Stomach (tissue), 9 donors: ENCODE data around the gene ETS1. TPM values are rescaled to one million over a fixed set of nuclear protein-coding genes. Genes with fewer than 3 reads are reported as not detected.
A peak's percentile ranks its signal among the peaks of the same experiment; 100 is the strongest.

Experiments
- DNase-seq, 2 donors: peaks; one replicate each; pipeline versions ENCODE4 v3.0.0 to v3.0.0-alpha.2; 2013 to 2019
- H3K27ac ChIP-seq, 5 donors: fragments of 200-600 bp in 4 of 5; sonication (generic) in 4 of 5; one replicate each; pipeline ENCODE4 v1.5.1; 2013 to 2019; ENCODE audit warnings: mild to moderate bottlenecking in 1 of 5, moderate library complexity in 1 of 5
- H3K27me3 ChIP-seq, 3 donors: fragments of 200-600 bp; sonication (generic); one replicate each; pipeline ENCODE4 v1.5.1; 2017 to 2019; ENCODE audit warnings: mixed run types in 1 of 3
- H3K36me3 ChIP-seq, 4 donors: fragments of 200-600 bp; sonication (generic); 1 replicate in 3 of 4; 2 replicates in 1 of 4; pipeline ENCODE4 v1.5.1; 2016 to 2019
- H3K4me1 ChIP-seq, 4 donors: fragments of 200-600 bp; sonication (generic); one replicate each; pipeline ENCODE4 v1.5.1; 2016 to 2019
- H3K4me3 ChIP-seq, 4 donors: fragments of 200-600 bp; sonication (generic) in 3 of 4; one replicate each; pipeline ENCODE4 v1.5.1; 2016 to 2019; ENCODE audit warnings: mild to moderate bottlenecking in 1 of 4
- H3K9me3 ChIP-seq, 4 donors: fragments of 200-600 bp; sonication (generic); one replicate each; pipeline ENCODE4 v1.5.1; 2016 to 2019
- CTCF ChIP-seq, 7 experiments: fragments of 450-650 bp in 4 of 7; fragments of 200-600 bp in 3 of 7; sonication (generic) in 3 of 7; IDR thresholded peaks; one replicate each; pipeline ENCODE4 v1.5.1; 2016 to 2019; ENCODE audit warnings: antibody characterized with exemption in 7 of 7, control low read depth in 2 of 7, mild to moderate bottlenecking in 1 of 7
- EP300 ChIP-seq: sonication (generic); formaldehyde crosslinking; IDR thresholded peaks from one replicate; pipeline ENCODE4 v1.6.1; 2017; ENCODE audit warnings: antibody characterized with exemption
- POLR2A ChIP-seq, 4 donors: fragments of 450-650 bp; IDR thresholded peaks; one replicate each; pipeline ENCODE4 v1.6.1; 2016; ENCODE audit warnings: antibody characterized with exemption in 4 of 4, control low read depth in 2 of 4, mild to moderate bottlenecking in 1 of 4, moderate library complexity in 1 of 4
- POLR2AphosphoS5 ChIP-seq, 3 donors: sonication (generic); formaldehyde crosslinking; IDR thresholded peaks; one replicate each; pipeline ENCODE4 v1.6.1; 2016; ENCODE audit warnings: antibody characterized with exemption in 3 of 3
- WGBS, 5 donors: extraction: QIAGEN DNeasy Blood & Tissue Kit in 3 of 5; methylation state at CpG; one replicate each; pipeline versions ENCODE4 v1.1.5 to v1.1.7; 2013 to 2018; 5-methylcytosine and 5-hydroxymethylcytosine counted together
- intact Hi-C: fragments of 100-400 bp; cut with DNase I; formaldehyde crosslinking; loops from one replicate; pipeline ENCODE4 v1.15.1; 2023; ENCODE audit warnings: low total_unique reads
- polyA plus RNA-seq, 3 donors: library from polyadenylated mRNA; stranded (reverse); fragments of 200-250 nt; gene quantifications; one replicate each; pipeline ENCODE4 v1.2.3, GENCODE V29; 2013
- total RNA-seq, 5 donors: library from RNA; depleted of rRNA; stranded (reverse); fragments of >200 nt; gene quantifications; one replicate each; pipeline versions ENCODE4 v1.1.0 to v1.2.3, GENCODE V29; 2014 to 2016
- donor health status: healthy with polysubstance abuse.
- donor health status: Bipolar disorder and iron deficiency.
- donor health status: healthy.

The ETS1 gene
- total and polyA plus RNA-seq, 8 donors = 7.0 to 72.5 (median 22.5) TPM

GRCh38 chr11:128421577-128422330 is 165.6 kb downstream of the ETS1 start:
- Histone ChIP-seq H3K4me3 (no peak overlapping the region), H3K4me1 (peaks cover 6 to 28% (median 18%) of the 10 kb centered on the region in 4 donors), H3K27me3 (no peaks in the 10 kb centered on the region), H3K27ac (no peak overlapping the region), H3K36me3 (no peaks in the 10 kb centered on the region), H3K9me3 (no peaks in the 10 kb centered on the region)
- intact Hi-C loops = no loop called here
- no peak for TF ChIP-seq CTCF (IDR thresholded peaks at IDR 0.05)
- no peak for TF ChIP-seq EP300
- no peak for TF ChIP-seq POLR2AphosphoS5 (IDR thresholded peaks at IDR 0.05)
- TF ChIP-seq POLR2A (IDR thresholded peaks at IDR 0.05) = no peak
- 82 to 87% (median 84%) methylated on average over 6 of the region's 6 CpGs for WGBS, 5 donors
- peak in 1 of 2 donors; percentile 45 for DNase-seq

GRCh38 chr11:128420951-128421350 is 166.4 kb downstream of the ETS1 start:
- DNase-seq = peak in 1 of 2 donors; percentile 36
- Histone ChIP-seq H3K9me3 (no peaks in the 10 kb centered on the region), H3K27ac (no peak overlapping the region), H3K4me1 (peaks cover 6 to 28% (median 19%) of the 10 kb centered on the region in 4 donors), H3K4me3 (no peak overlapping the region), H3K36me3 (no peaks in the 10 kb centered on the region), H3K27me3 (no peaks in the 10 kb centered on the region)
- 70 to 80% (median 75%) methylated on average over 4 of the region's 4 CpGs for WGBS, 5 donors
- TF ChIP-seq EP300 = no peak
- no peak for TF ChIP-seq POLR2AphosphoS5 (IDR thresholded peaks at IDR 0.05)
- intact Hi-C loops = no loop called here

- Histone ChIP-seq H3K27ac (no peak overlapping the region), H3K36me3 (no peaks in the 10 kb centered on the region), H3K4me3 (no peak overlapping the region), H3K9me3 (no peaks in the 10 kb centered on the region), H3K4me1 (peaks cover 5 to 25% (median 18%) of the 10 kb centered on the region in 4 donors), H3K27me3 (no peaks in the 10 kb centered on the region)
- TF ChIP-seq EP300 = no peak
- TF ChIP-seq POLR2A (IDR thresholded peaks at IDR 0.05) = no peak
- no peak for TF ChIP-seq CTCF (IDR thresholded peaks at IDR 0.05)
- TF ChIP-seq POLR2AphosphoS5 (IDR thresholded peaks at IDR 0.05) = no peak
- 88 to 95% (median 94%) methylated on average over 4 of the region's 4 CpGs for WGBS, 5 donors
- DNase-seq = no peak
- intact Hi-C loops = no loop called here
These were observed 167.1 kb downstream of the ETS1 start for GRCh38 chr11:128420265-128420664.

GRCh38 chr11:128419012-128419767 is 168.2 kb downstream of the ETS1 start:
- Histone ChIP-seq H3K27me3 (no peaks in the 10 kb centered on the region), H3K27ac (no peak overlapping the region), H3K4me3 (no peak overlapping the region), H3K4me1 (peaks cover 0 to 15% (median 8%) of the 10 kb centered on the region in 4 donors), H3K9me3 (no peaks in the 10 kb centered on the region), H3K36me3 (no peaks in the 10 kb centered on the region)
- TF ChIP-seq CTCF (IDR thresholded peaks at IDR 0.05) (no peak), EP300 (no peak), POLR2AphosphoS5 (IDR thresholded peaks at IDR 0.05) (no peak), POLR2A (IDR thresholded peaks at IDR 0.05) (no peak)
- 92 to 95% (median 94%) methylated on average over 7 of the region's 7 CpGs for WGBS, 5 donors
- no peak for DNase-seq
- intact Hi-C loops = no loop called here
